Stimulated activated CD8-positive, alpha-beta memory T cell treated with anti-CD3 and anti-CD28 coated beads, Interleukin-7, amount 100 ng/mL, for 24 hours (primary cell): Measurements from ENCODE around the gene TRIM25.

Experiments used
- DNase-seq: peaks from one replicate; pipeline ENCODE4 v3.0.0-alpha.2; 2020; ENCODE audit warnings: low read depth

Gene TRIM25

DNA sequence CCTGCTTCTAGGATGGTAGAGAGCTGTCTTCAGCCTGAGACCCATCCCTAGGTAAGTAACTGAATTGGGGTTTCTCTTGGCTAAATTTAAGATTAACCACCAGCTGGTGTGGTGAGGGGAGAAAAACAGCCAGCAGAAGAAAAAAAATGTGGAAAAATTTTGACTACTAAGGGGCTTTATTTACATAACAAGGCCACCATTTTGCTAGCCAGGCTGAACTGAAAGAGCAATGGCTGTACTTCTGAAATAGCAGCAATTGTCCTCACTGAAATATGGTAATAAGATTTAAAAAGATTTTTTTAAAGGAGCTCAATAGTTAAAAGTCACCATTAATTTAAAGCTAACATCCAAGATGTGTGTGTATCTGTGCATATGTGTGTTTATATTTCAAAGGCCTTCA, 12.4 kb upstream of the TRIM25 start:
- DNase-seq: no peak

DNA sequence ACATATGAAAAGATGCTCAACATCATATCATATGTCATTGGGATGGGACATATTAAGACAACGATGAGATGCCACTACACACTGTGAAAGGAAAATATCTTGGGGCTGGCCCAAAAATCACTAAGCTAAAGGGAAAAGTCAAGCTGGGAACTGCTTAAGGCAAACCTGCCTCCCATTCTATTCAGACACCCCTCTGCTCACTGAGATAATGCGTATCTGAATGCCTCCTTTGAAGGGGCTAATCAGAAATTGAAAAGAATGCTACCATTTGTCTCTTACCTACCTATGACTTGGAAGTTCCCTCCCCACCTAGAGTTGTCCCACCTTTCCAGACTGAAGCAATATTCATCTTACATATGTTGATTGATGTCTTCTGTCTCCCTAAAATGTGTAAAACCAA, 11.2 kb upstream of the TRIM25 start:
- no peak for DNase-seq

DNA sequence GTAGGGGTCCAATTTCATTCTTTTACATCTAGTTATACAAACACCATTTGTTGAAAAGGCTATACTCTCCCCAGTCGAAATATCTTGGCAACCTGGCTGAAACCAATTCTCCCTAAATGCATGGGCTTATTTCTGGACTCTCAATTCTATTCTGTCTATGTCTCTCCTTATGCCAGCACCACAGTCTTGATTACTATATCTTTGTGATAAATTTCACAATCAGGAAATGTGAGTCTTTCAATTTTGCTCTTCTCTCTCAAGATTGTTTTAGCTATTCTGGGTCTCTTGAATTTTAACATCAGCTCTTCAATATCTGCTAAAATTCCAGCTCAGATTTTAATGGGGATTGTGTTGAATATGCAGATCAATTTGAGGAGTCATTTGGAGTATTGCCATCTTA, 5.9 kb upstream of the TRIM25 start:
- no peak for DNase-seq

DNA sequence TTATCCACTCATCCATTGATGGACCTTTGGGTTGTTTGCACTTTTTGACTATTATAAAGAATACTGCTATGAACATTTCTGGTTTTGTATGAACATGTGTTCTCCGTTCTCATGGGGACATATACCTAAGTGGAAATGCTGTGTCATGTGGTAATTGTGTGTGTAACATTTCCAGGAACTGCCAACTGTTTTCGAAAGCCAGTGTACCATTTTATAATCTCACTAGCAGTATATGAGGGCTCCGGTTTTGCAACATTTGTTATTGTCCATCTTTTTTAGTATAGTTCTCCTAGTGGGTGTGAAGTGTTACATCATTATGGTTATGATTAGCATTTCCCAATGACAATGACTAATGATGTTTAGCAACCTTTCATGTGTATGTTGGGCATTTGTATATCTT, 5.1 kb upstream of the TRIM25 start:
- no peak for DNase-seq

DNA sequence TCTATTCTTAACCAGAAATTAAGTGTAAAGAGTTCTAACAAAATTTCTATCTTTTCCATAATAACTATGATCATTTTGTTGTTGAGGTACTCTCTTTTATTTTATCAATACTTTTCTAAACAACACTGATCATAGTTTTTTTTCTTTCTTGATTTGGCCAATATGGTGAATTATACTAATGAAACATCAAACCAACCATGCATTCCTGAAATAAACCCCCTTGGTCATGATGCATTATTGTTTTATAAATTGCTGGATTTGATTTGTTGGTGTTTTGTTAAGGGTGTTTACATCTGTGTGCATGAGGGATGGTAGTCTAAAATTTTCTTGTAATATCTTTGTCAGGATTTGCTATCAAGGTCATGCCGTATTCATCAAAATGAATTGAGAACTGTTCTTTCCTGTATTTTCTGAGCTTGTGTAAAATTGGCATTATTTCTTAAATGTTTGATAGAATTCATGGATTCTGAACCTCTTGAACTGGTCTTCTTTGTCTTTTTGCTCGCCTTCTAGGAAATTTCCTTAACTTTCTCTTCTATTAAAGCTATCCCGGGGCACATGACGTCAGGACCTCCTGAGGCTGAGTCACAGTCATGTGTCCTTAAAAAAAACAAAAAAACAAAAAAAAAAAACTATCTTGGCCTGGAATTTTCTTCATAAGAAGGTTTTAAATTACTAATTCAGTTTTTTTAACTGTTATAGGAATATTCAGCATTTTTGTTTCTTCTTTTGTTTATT, 3.9 kb upstream of the TRIM25 start:
- no peak for DNase-seq

DNA sequence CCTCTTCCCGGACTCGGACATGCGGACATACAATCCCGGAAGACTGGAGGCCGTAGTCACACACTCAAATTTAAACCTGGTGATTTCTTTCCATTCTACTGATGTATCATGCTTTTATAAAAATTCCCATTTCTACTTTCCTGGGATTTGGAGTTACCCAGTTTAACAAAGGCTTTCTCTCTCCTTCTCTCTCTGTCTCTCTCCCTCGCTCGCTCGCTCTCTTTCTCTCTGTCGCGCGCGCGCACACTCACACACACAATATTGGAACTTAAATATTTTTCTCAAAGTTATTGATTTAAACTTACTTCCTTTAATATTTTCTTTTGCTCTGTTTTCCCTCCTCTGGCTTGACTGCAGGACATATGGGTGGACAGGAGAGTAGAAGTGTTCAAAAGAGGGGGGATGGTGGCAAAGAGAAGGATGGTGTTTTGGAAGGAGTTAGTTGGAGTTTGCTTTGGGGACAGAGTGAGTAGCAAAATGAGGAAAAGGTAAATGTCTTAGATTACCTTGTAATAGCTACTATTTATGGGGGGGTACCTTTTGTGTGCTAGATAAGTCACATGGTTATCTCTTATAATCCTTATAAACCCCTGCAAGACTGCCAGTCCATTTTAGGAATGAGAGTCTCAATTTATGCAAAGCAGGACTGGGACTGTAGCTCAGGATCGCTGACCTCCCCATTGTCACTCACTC, 878 bp upstream of the TRIM25 start:
- no peak for DNase-seq

DNA sequence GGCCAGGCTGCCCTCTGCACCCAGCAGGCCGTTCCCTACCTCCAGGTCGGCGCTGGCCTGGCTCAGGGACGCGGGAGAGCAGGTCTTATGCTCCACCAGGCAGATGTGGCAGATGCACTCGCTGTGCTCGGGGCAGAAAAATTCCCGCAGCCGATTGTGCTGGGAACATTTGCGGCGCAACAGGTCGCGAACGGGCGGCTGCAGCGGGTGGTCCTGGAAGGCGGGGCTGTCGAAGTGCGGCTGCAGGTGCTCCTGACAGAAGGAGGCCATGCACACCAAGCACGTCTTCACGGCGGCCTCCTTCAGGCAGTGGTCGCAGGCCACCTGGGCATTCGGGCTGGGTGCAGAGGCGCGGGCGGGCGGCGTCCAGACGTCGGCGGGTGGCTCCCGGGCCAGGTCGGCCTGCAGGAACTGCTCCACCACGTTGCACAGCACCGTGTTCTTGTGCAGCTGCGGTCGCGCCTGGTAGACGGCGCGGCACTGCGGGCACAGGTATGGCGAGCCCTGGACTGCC, 439 bp downstream of the TRIM25 start:
- no peak for DNase-seq

DNA sequence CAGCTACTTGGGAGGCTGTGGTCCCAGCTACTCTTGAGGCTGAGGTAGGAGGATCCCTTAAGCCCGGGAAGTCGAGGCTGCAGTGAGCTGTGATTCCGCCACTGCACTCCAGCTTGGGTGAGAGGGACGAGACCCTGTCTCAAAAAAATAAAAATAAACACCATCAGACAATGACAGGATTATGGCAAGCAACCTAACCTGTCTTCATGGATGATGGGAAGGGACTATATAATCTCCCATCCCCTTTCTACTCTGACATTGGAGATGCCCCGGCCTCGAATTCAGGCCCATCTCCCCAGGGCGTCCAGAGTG, 893 bp downstream of the TRIM25 start:
- DNase-seq: no peak

DNA sequence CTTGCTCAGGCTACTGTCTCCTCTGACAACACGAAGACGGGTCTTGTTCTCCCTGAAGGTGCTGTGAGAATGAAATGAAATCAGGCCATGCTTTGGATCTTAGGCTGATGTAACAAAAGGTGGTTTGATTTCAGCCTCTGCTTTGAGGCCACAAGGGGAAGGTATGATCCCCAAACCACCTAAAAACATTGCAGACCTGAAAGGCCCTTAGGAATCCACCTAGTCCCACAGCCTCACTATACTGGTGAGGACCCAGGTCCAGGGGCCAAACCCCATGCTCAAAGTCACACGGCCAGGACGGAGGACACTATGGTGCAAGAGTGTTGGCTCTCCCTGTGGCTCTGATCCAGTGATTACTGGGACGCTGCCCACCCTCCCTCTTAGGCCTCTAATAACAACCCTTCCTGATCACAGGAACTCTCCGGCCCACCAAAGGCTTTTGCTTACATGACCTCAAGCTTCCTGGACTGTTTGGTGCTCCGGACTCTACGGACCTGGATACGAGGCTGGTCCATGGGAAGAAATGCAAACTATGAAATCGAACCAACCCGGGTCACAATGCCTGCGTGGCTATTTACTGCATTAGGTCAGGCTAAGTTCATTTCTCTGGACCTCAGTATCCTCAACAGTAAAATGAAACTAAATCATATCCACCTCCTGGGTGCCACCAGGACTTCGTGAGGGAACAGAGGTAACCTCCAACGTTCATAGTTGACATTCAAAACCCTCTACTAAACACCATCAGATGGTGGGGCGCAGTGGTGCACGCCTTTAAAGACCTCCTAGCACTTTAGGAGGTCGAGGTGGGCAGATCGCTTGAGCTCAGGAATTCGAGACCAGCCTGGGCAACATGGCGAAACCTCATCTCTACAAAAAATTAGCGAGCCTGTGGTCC, 1.5 kb downstream of the TRIM25 start:
- no peak for DNase-seq

DNA sequence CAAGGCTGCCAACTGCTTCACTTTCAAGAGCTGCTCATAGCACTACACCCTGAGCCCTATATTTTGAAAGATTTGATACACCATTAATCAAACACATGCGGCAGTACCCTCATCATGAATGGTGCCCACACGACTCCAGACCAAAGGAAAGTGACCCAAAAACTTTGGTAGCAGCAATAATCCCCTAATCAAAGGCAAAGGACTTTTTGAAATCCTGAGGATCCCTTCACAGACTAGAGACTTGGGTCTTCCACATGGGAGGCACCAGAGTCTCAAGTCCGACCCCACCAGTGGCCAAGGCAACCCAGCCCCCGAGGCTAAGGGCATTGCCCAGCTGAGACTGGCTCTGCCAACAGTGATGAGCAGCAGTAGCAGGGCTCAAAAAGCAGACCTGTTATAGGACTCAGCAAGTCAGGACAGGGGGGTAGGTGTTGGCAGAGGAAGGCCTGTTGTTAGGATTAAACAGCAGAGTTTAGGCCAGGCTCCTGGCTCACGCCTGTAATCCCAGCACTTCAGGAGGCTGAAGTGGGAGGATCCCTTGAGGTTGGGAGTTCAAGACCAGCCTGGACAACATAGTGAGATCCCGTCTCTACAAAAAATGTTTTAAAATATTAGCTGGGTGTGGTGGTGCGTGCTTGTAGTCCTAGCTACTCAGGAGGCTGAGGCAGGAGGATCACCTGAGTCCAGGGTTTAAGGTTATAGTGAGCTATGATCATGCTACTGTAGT, 3.2 kb downstream of the TRIM25 start:
- no peak for DNase-seq

DNA sequence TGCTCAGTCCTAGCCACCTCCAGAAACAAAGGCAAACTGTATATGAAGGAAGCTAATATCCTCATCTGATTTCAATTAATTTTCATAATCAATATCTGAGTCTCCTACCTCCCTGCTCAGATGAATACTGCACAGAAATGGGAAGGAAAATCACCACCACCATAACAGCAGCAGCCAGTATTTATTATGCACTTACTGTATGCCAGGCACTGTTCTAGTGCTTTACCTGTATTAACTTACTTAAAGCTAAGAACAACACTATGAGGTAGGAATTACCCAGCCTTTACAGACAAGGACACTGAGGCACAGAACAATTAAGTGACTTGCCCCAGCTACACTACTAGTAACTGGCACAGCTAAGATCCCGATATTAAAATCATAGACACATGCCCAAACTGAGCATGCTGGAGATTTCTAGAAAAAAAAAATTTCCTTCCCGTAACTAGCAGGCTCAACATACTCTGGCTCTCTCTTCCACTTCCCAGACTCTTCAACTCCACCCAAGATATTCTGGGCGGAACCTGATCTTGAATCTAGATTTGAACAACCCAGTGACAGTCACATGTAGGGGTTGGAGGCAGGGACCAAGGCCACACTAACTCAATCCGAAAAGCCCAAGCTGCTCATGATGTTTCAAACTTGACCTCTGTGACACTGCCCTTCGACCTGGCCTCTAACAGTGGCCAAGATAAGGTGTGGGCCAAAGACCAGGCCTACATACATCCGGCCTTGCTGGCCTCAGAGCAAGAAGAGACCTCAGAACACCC, 3.9 kb downstream of the TRIM25 start:
- DNase-seq: no peak

DNA sequence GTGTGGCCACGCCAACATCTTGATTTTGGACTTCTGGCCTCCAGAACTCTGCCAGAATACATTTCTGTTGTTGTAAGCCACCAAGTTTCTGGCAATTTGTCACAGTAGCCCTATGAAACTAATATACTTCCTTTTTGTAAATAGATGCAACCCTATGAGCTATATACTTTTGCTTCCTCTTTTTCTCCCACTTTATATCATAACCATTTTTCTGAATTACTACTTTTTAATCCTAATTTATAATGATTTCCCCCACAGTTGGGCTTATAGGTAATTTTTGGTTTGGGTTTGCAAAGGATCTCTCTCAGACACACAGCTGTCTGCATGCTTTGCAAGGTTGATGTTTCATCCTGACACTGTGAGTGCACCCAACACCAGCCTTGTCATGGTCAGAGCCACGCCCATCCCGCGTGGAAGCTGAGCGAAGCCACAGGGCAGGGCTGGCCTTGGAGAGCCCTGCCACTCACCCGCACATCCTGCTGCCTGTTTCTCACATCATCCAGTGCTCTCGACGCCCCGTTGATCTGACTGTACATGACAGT, 5.8 kb downstream of the TRIM25 start:
- DNase-seq: no peak

DNA sequence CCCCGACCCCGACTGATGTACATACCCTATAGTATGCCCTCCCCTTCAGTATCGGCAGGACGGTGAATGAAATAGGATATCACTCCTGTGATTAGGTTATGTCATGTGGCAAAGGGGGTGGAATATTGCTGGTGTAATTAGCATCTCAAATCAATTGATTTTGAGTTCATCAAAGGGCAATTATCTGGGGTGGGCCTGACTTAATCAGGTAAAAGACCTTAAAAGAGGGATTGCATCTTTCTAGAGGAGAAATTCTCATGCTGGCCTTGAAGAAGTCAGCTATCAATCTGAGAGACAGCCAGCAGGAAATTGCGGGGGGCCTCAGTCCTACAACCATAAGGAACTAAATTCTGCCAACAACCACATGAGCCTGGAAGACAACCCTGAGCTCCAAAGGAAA, 10.3 kb downstream of the TRIM25 start:
- no peak for DNase-seq

DNA sequence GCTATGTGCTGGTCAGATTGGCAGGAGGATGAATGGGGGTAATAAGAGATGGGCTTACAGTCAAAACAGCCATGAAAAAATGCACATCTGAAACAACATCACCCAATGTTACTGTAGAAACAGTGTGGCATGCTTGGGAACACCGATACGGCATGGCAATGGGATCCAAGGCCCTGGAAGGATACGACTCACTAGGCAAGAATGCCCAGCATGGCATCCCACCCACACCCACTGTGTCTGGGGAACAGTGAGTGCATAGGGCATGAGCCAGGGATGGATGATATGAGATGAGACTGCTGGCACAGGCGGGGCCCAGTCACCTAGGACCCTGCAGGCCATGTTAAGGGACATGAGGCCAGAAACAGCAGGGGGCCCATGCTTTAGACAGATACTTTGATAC, 11.5 kb downstream of the TRIM25 start:
- no peak for DNase-seq

DNA sequence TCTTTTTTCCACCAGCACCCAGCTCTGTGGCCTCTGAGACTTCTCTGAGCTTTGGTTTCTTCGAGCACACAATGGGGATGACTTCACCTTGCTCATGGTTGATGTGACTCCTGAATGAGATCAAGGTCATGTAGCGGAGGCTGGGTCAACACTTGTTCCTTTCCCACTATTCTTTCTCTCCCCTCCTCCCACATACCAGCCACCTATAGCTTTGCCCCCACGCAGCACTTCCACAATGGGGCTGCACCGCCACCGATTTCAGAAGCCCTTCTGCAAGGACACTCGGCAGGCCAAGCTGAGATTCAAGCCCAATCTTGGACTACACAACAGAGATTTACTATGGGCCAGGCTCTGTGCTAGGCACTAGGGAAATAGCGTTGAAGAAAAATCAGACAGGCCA, 14.4 kb downstream of the TRIM25 start:
- DNase-seq: no peak

DNA sequence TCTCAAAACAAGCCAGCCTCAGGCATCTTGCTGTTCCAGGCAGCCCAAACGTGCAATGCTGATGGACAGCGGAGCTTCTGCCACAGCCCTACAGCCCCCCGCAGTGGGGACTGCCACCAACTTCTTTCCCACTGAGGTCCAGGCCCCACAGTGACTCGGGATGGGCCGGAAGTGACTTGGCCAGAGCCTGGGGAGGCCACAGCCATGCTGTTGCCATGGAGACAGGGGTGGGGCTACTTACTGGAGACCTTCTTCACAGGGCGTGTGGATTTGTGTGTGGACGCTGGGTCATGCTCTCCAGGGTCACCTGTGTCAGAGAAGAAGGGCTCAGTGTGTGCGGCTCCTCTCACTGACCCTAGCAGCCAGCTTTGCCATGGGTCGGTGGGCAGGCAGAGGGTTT, 15.0 kb downstream of the TRIM25 start:
- no peak for DNase-seq

DNA sequence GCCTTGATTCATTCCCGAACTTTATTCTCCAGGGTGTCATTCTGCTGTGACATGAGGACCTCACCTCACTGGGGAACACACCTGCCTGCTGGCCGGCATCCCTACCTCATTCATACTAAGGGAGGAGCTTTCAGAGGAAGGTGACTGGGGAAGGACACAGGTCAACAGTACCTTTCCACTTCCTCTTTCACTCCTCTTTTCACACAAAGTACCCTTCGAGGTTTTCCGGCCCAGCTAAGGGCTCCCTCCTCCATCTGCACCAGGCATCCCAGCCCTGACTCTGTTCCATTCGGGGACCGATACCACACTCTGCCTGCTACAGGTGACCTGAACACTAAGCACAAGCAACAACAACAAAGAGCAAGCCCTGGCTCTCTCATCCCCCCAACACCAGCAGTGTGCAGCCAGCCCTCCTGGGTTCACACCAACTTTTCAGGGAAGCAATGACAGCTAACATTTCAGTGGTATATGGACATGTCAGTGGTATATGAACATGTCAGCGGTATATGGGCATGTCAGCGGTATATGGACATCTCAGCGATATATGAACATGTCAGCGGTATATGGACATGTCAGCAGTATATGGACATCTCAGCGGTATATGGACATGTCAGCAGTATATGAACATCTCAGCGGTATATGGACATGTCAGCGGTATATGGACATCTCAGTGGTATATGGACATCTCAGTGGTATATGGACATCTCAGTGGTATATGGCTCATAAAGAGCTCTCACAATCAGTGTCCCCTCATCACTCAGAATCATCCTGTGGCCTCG, 16.0 kb downstream of the TRIM25 start:
- no peak for DNase-seq

DNA sequence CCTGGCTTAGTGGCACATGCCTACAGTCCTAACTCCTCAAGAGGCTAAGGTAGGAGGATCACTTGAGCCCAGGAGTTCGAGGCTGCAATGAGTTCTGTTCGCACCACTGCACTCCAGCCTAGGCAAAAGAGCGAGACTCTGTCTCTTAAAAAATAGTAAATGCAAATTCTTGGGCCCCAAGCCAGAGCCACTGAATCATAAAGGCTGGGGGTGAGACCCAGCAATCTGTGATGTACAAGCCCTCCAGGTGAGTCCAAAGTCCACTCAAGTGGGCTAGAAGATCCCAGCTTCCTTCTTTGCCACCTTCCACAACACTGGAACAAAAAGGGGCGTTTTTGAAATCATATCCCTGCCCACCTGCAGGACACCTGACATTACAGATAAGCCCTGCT, 16.9 kb downstream of the TRIM25 start:
- no peak for DNase-seq

DNA sequence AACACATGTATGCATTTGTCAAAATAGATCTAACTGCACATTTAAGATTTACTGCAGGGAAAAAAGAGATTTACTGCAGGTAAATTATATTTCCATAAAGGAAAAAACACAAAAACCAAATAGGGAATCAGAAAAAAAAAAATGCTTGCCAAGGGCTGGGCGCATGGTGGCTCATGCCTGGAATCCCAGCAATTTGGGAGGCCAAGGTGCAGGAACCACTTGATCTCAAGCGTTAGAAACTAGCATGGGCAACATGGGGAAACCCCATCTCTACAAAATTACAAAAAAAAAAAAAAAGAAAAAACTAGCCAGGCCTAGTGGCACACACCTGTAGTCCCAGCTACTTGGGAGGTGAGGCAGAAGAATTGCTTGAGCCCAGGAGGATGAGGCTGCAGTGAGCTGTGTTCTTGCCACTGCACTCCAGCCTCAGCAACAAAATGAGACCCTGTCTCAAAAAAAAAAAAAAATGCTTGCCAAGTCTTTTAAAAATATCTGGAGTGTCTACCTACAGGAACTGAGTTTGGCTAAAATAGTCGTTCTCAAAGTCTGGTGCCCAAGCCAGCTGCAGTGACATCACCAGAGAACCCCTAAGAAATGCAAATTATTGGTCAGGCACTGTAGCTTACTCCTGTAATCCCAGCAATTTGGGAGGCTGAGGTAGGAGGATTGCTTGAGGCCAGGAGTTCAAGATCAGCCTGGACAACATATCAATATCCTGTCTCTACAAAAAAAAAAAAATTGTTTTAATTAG, 17.5 kb downstream of the TRIM25 start:
- DNase-seq: no peak
